ENCODE measurements around the gene DUSP1. TPM values are rescaled to one million over a fixed set of nuclear protein-coding genes. Genes with fewer than 3 reads are reported as not detected.

Gene DUSP1
- total RNA-seq, 1 donor from 2014 or later = 4.2 TPM

GRCh38 chr5:172723508-172723907 is 47.5 kb downstream of the DUSP1 start:
- Histone ChIP-seq H3K9me3 (ENCODE audit: low read depth) (no peaks in the 10 kb centered on the region), H3K4me2 (no peak overlapping the region), H3K9ac (no peak overlapping the region), H3K4me1 (no peaks in the 10 kb centered on the region), H3K27ac (no peak overlapping the region), H3K27me3 (peaks cover 52% of the 10 kb centered on the region), H3K36me3 (no peaks in the 10 kb centered on the region), H3K79me2 (ENCODE audit: low read depth) (no peaks in the 10 kb centered on the region), H3K4me3 (no peak overlapping the region), H2AFZ (replicated peaks) (no peak overlapping the region), H4K20me1 (ENCODE audit: low read depth) (no peaks in the 10 kb centered on the region), H3F3A (ENCODE audit: low read depth) (no peaks in the 10 kb centered on the region)
- no peak overlapping the region for H3K4me3 Mint-ChIP-seq
- no peaks in the 10 kb centered on the region for H3K9me3 Mint-ChIP-seq
- TF ChIP-seq, protein P1, sequence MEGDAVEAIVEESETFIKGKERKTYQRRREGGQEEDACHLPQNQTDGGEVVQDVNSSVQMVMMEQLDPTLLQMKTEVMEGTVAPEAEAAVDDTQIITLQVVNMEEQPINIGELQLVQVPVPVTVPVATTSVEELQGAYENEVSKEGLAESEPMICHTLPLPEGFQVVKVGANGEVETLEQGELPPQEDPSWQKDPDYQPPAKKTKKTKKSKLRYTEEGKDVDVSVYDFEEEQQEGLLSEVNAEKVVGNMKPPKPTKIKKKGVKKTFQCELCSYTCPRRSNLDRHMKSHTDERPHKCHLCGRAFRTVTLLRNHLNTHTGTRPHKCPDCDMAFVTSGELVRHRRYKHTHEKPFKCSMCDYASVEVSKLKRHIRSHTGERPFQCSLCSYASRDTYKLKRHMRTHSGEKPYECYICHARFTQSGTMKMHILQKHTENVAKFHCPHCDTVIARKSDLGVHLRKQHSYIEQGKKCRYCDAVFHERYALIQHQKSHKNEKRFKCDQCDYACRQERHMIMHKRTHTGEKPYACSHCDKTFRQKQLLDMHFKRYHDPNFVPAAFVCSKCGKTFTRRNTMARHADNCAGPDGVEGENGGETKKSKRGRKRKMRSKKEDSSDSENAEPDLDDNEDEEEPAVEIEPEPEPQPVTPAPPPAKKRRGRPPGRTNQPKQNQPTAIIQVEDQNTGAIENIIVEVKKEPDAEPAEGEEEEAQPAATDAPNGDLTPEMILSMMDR (IDR thresholded peaks at IDR 0.05) = no peak
- TF ChIP-seq EZH2phosphoT487 (IDR thresholded peaks at IDR 0.05) (no peak), EZH2 (IDR thresholded peaks at IDR 0.05) (no peak)
- peaks cover 11% of the 10 kb centered on the region for H3K27me3 Mint-ChIP-seq (ENCODE audit: insufficient read depth, low read depth)
- DNase-seq (ENCODE audit: low spot score) = no peak
- no peaks in the 10 kb centered on the region for H3K36me3 Mint-ChIP-seq
- peaks cover 10% of the 10 kb centered on the region for H3K4me1 Mint-ChIP-seq
- no peak overlapping the region for H3K27ac Mint-ChIP-seq

DNA sequence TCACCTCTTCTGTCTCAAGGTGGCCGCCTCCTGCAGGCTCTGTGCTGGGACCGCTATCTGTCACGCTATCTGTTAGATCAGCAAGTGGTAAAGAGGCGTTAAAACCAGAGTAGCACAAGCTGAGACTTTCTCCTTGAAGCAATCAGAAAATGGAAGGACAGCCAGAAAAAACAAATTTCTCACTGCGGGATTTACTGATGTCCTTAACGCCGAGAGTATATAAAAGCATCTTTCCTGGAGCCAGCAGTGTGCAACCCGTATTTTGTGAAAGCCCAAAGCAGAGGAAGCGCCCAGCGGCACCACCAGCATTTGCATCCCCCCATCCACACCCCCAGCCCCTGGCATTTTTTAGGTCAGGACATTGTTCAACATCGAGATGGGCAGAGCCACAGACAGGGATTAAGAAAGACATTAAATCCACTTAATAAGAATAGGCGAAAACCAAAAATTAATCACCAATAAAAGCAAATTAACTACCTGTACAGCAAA is 48.6 kb downstream of the DUSP1 start:
- DNase-seq (ENCODE audit: low spot score) = no peak
- Histone ChIP-seq H4K20me1 (ENCODE audit: low read depth) (no peaks in the 10 kb centered on the region), H3K4me1 (no peaks in the 10 kb centered on the region), H2AFZ (replicated peaks) (no peak overlapping the region), H3K27ac (no peak overlapping the region), H3K4me3 (no peak overlapping the region), H3K36me3 (no peaks in the 10 kb centered on the region), H3K9ac (no peak overlapping the region), H3K27me3 (peaks cover 63% of the 10 kb centered on the region), H3K9me3 (ENCODE audit: low read depth) (no peaks in the 10 kb centered on the region), H3F3A (ENCODE audit: low read depth) (no peaks in the 10 kb centered on the region), H3K4me2 (no peak overlapping the region), H3K79me2 (ENCODE audit: low read depth) (no peaks in the 10 kb centered on the region)
- no peaks in the 10 kb centered on the region for H3K9me3 Mint-ChIP-seq
- no peak for TF ChIP-seq EZH2phosphoT487 (IDR thresholded peaks at IDR 0.05)
- TF ChIP-seq, protein P1 (IDR thresholded peaks at IDR 0.05) = no peak
- no peak for TF ChIP-seq EZH2 (IDR thresholded peaks at IDR 0.05)
- H3K27me3 Mint-ChIP-seq (ENCODE audit: insufficient read depth, low read depth) = peaks cover 13% of the 10 kb centered on the region
- H3K27ac Mint-ChIP-seq = no peak overlapping the region
- no peak overlapping the region for H3K4me3 Mint-ChIP-seq
- H3K4me1 Mint-ChIP-seq = peaks cover 10% of the 10 kb centered on the region
- H3K36me3 Mint-ChIP-seq = no peaks in the 10 kb centered on the region

DNA sequence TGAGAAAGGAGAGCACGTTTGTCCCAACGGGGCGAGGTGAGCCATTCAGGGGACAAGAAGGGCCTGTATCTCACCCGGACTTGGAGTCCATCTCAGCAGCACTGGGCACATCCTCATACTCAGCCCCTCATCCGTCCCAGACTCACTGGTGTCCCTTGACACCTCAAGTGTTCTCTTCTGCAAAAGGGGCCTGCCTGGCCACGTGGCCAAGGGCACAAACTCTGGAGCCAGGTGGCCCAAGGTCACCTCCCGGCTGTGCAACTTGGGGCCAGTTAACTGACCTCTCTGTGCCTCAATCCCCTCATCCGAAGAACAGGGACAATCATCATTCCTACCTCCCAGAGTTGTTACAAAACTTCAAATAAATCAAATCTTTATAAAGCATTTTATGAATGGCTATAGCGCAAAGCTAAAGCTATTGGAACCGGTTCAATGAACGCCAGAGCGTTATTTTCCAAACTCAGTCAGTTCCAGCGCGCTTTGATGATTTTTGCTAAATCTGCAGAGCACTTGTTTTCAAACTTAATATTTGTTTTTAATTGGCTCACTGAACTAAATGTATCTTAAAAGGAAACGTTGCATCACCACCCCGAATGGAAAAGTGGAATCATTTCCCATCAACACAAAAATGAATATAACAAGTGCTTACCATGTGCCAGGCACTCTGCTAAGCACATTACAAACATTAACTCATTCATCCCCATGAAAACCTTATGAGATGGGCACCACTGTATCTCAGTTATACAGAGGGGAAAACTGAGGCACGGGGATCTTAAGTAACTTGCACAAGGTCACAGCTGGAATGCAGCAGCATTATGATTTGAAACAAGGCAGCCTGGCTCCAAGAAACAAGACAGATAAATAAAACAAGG is 49.3 kb downstream of the DUSP1 start:
- H3K27me3 Mint-ChIP-seq (ENCODE audit: insufficient read depth, low read depth) = peaks cover 16% of the 10 kb centered on the region
- H3K27ac ChIP-seq = no peak overlapping the region

More for the DNA sequence above, 49.3 kb downstream of the DUSP1 start:
- H3K27ac Mint-ChIP-seq = no peak overlapping the region
- H3K4me1 ChIP-seq = no peaks in the 10 kb centered on the region
- no peak overlapping the region for H3K4me2 ChIP-seq
- no peaks in the 10 kb centered on the region for H4K20me1 ChIP-seq (ENCODE audit: low read depth)
- H3K4me3 ChIP-seq = no peak overlapping the region
- H3K79me2 ChIP-seq (ENCODE audit: low read depth) = no peaks in the 10 kb centered on the region
- no peaks in the 10 kb centered on the region for H3F3A ChIP-seq (ENCODE audit: low read depth)
- TF ChIP-seq EZH2phosphoT487 (IDR thresholded peaks at IDR 0.05) (no peak), EZH2 (IDR thresholded peaks at IDR 0.05) (no peak)
- TF ChIP-seq, protein P1 (IDR thresholded peaks at IDR 0.05) = no peak
- H3K36me3 Mint-ChIP-seq = no peaks in the 10 kb centered on the region
- DNase-seq (ENCODE audit: low spot score) = no peak
- no peaks in the 10 kb centered on the region for H3K9me3 Mint-ChIP-seq
- no peaks in the 10 kb centered on the region for H3K36me3 ChIP-seq
- H3K4me3 Mint-ChIP-seq = no peak overlapping the region
- H2AFZ ChIP-seq (replicated peaks) = no peak overlapping the region
- no peak overlapping the region for H3K9ac ChIP-seq
- no peaks in the 10 kb centered on the region for H3K9me3 ChIP-seq (ENCODE audit: low read depth)
- H3K4me1 Mint-ChIP-seq = peaks cover 10% of the 10 kb centered on the region
- H3K27me3 ChIP-seq = peaks cover 67% of the 10 kb centered on the region

Data from neural progenitor cell (in vitro differentiated cells).